IPS-18c (cell line): ENCODE results near the gene TMEFF2.

Source experiments
- H3K4me3 ChIP-seq: 2 replicates; pipeline ENCODE4 v1.7.0; 2013; ENCODE audit warnings: low read depth, mild to moderate bottlenecking, low read length, moderate library complexity; ENCODE audit not compliant: insufficient read depth
- H3K9me3 ChIP-seq: one replicate; pipeline ENCODE4 v1.6.1; 2013; ENCODE audit warnings: mild to moderate bottlenecking, low read length, moderate library complexity; ENCODE audit not compliant: control insufficient read depth, insufficient read depth

Gene TMEFF2

GRCh38 chr2:191946471-191947182, 248.1 kb downstream of the TMEFF2 start:
- peaks cover 2% of the 10 kb centered on the region for H3K9me3 ChIP-seq
- H3K4me3 ChIP-seq, result no peak overlapping the region

GRCh38 chr2:191945623-191946022, 249.1 kb downstream of the TMEFF2 start:
- no peak overlapping the region for H3K4me3 ChIP-seq
- H3K9me3 ChIP-seq, result peaks cover 2% of the 10 kb centered on the region

GRCh38 chr2:191942739-191943103, 252.0 kb downstream of the TMEFF2 start:
- no peak overlapping the region for H3K4me3 ChIP-seq

GRCh38 chr2:191942090-191942738, 252.5 kb downstream of the TMEFF2 start:
- Histone ChIP-seq H3K4me3 (no peak overlapping the region), H3K9me3 (peaks cover 2% of the 10 kb centered on the region)

More at GRCh38 chr2:191942739-191943103, 252.0 kb downstream of the TMEFF2 start:
- H3K9me3 ChIP-seq, result peaks cover 2% of the 10 kb centered on the region

GRCh38 chr2:191941376-191941929, 253.3 kb downstream of the TMEFF2 start:
- Histone ChIP-seq H3K9me3 (peaks cover 2% of the 10 kb centered on the region), H3K4me3 (no peak overlapping the region)

GRCh38 chr2:191938779-191939178, 256.0 kb downstream of the TMEFF2 start:
- Histone ChIP-seq H3K9me3 (peaks cover 2% of the 10 kb centered on the region), H3K4me3 (no peak overlapping the region)

- no peaks in the 10 kb centered on the region for H3K9me3 ChIP-seq
- H3K4me3 ChIP-seq, result no peak overlapping the region
Observed at GRCh38 chr2:191936882-191937405, 257.8 kb downstream of the TMEFF2 start.

- Histone ChIP-seq H3K4me3 (no peak overlapping the region), H3K9me3 (no peaks in the 10 kb centered on the region)
Observed at GRCh38 chr2:191935247-191935646, 259.5 kb downstream of the TMEFF2 start.

- Histone ChIP-seq H3K9me3 (no peaks in the 10 kb centered on the region), H3K4me3 (no peak overlapping the region)
Observed at GRCh38 chr2:191933307-191934105, 261.2 kb downstream of the TMEFF2 start.

GRCh38 chr2:191932286-191932685, 262.4 kb downstream of the TMEFF2 start:
- H3K9me3 ChIP-seq, result no peaks in the 10 kb centered on the region
- H3K4me3 ChIP-seq, result no peak overlapping the region

GRCh38 chr2:191931329-191931728, 263.4 kb downstream of the TMEFF2 start:
- Histone ChIP-seq H3K9me3 (no peaks in the 10 kb centered on the region), H3K4me3 (no peak overlapping the region)

- no peak overlapping the region for H3K4me3 ChIP-seq
- H3K9me3 ChIP-seq, result no peaks in the 10 kb centered on the region
Observed at GRCh38 chr2:191930205-191930604, 264.5 kb downstream of the TMEFF2 start.

GRCh38 chr2:191929288-191929687, 265.4 kb downstream of the TMEFF2 start:
- Histone ChIP-seq H3K4me3 (no peak overlapping the region), H3K9me3 (no peaks in the 10 kb centered on the region)

- Histone ChIP-seq H3K4me3 (no peak overlapping the region), H3K9me3 (no peaks in the 10 kb centered on the region)
Observed at GRCh38 chr2:191927991-191928390, 266.7 kb downstream of the TMEFF2 start.

- H3K9me3 ChIP-seq, result no peaks in the 10 kb centered on the region
- no peak overlapping the region for H3K4me3 ChIP-seq
Observed at GRCh38 chr2:191927319-191927867, 267.3 kb downstream of the TMEFF2 start.

GRCh38 chr2:191926671-191927070, 268.1 kb downstream of the TMEFF2 start:
- Histone ChIP-seq H3K9me3 (no peaks in the 10 kb centered on the region), H3K4me3 (no peak overlapping the region)

GRCh38 chr2:191923652-191923997, 271.1 kb downstream of the TMEFF2 start:
- Histone ChIP-seq H3K9me3 (no peaks in the 10 kb centered on the region), H3K4me3 (no peak overlapping the region)
